T-cell (primary cell): ENCODE data around the gene UBALD1. TPM values are rescaled to one million over a fixed set of nuclear protein-coding genes. Genes with fewer than 3 reads are reported as not detected.
"Not testable (repeated sequence)": the region's sequence is repeated elsewhere in the genome, so short reads cannot be mapped to it uniquely, and the experiment has no call there.

Experiments used
- ATAC-seq, 4 experiments: fragments of 200-7000 bp in 3 of 4; fragments of 150-1000 bp in 1 of 4; cut with Tn5 transposase; replicated peaks in 1 of 4; 1 replicate in 3 of 4; 2 replicates in 1 of 4; pipeline ENCODE4 v1.10.0; 2021; ENCODE audit warnings: moderate library complexity in 3 of 4, mild to moderate bottlenecking in 2 of 4, moderate number of reproducible peaks in 1 of 4
- CTCF ChIA-PET, 2 donors: fragments of 300-600 bp; sonication (Branson Sonifier 250); formaldehyde crosslinking; loops; one replicate each; lab custom pipeline; 2022; ENCODE audit warnings: antibody characterized with exemption in 2 of 2; lab: Charles Lee
- POLR2A ChIA-PET, 2 donors: fragments of 300-600 bp; sonication (Branson Sonifier 250); formaldehyde crosslinking; loops; one replicate each; lab custom pipeline; 2022; ENCODE audit warnings: antibody characterized with exemption in 2 of 2; lab: Charles Lee
- DNase-seq, 35 experiments: peaks; one replicate each; pipeline versions ENCODE4 v3.0.0 to v3.0.0-alpha.2; 2013 to 2023
- H3K27ac ChIP-seq: one replicate; pipeline ENCODE4 v1.5.1; 2013; ENCODE audit warnings: low read length
- H3K27me3 ChIP-seq, 2 experiments: replicated peaks in 1 of 2; 1 replicate in 1 of 2; 2 replicates in 1 of 2; pipeline versions ENCODE4 v1.6.1 to v1.7.0; 2013; ENCODE audit warnings: low read length in 1 of 2, mixed read lengths in 1 of 2; ENCODE audit not compliant: control insufficient read depth in 2 of 2, insufficient read depth in 2 of 2; ENCODE audit errors: extremely low read depth in 1 of 2
- H3K36me3 ChIP-seq, 2 donors: 1 replicate in 1 of 2; 2 replicates in 1 of 2; pipeline versions ENCODE4 v1.6.1 to v1.7.0; 2013; ENCODE audit warnings: low read length in 1 of 2; ENCODE audit not compliant: control insufficient read depth in 2 of 2, insufficient read depth in 1 of 2; ENCODE audit errors: extremely low read depth in 1 of 2
- H3K4me1 ChIP-seq, 2 experiments: 1 replicate in 1 of 2; 2 replicates in 1 of 2; pipeline versions ENCODE4 v1.6.1 to v1.7.0; 2013; ENCODE audit warnings: low read length in 2 of 2, mixed read lengths in 1 of 2; ENCODE audit not compliant: insufficient read depth in 2 of 2, control insufficient read depth in 1 of 2; ENCODE audit errors: extremely low read depth in 1 of 2
- H3K4me3 ChIP-seq, 2 donors: 1 replicate in 1 of 2; 2 replicates in 1 of 2; pipeline versions ENCODE4 v1.5.1 to v1.7.0; 2013; ENCODE audit warnings: mild to moderate bottlenecking in 2 of 2, low read length in 1 of 2, moderate library complexity in 1 of 2; ENCODE audit not compliant: control insufficient read depth in 1 of 2; ENCODE audit errors: extremely low read depth in 1 of 2
- H3K9me3 ChIP-seq: 2 replicates; pipeline ENCODE4 v1.7.0; 2013
- H3K27ac Mint-ChIP-seq, 2 donors: one replicate each; pipeline ENCODE4 v1.8.0; 2020 to 2021; ENCODE audit warnings: mild to moderate bottlenecking in 2 of 2, mixed read lengths in 2 of 2
- H3K27me3 Mint-ChIP-seq, 2 donors: one replicate each; pipeline ENCODE4 v1.8.0; 2021 to 2022; ENCODE audit warnings: mixed read lengths in 2 of 2
- H3K36me3 Mint-ChIP-seq: one replicate; pipeline ENCODE4 v1.8.0; 2021; ENCODE audit warnings: mixed read lengths
- H3K4me1 Mint-ChIP-seq, 3 donors: one replicate each; pipeline ENCODE4 v1.8.0; 2020 to 2022; ENCODE audit warnings: mixed read lengths in 3 of 3, mild to moderate bottlenecking in 1 of 3
- H3K4me3 Mint-ChIP-seq, 3 donors: one replicate each; pipeline ENCODE4 v1.8.0; 2020 to 2022; ENCODE audit warnings: mild to moderate bottlenecking in 3 of 3, mixed read lengths in 3 of 3, moderate library complexity in 3 of 3
- H3K9me3 Mint-ChIP-seq, 3 donors: one replicate each; pipeline ENCODE4 v1.8.0; 2020 to 2022; ENCODE audit warnings: mixed read lengths in 3 of 3
- WGBS: methylation state at CpG from one replicate; pipeline ENCODE4 v1.1.5; 2013; ENCODE audit warnings: missing lambda C conversion rate; ENCODE audit not compliant: insufficient coverage; 5-methylcytosine and 5-hydroxymethylcytosine counted together
- total RNA-seq, 35 experiments: library from RNA in 6 of 35; stranded (reverse) in 6 of 35; fragments of 120-200 nt in 1 of 35; gene quantifications; one replicate each; pipeline versions ENCODE4 v1.2.1 to v1.2.4 and lab custom pipeline; 2013 to 2026

Gene UBALD1
- total RNA-seq, 5 donors from 2014 or later (not counting 1 experiment from before 2014, with no cell fraction given), result 26.0 to 53.1 (median 47.6) TPM

GRCh38 chr16:4573926-4574325, 40.8 kb downstream of the UBALD1 start:
- WGBS, result 75% methylated on average over 1 of the region's 7 CpGs
- H3K4me1 Mint-ChIP-seq, POLR2A ChIA-PET, H3K27ac Mint-ChIP-seq, H3K27ac ChIP-seq, H3K9me3 ChIP-seq, H3K36me3 ChIP-seq, DNase-seq, H3K4me3 ChIP-seq, H3K9me3 Mint-ChIP-seq, H3K4me3 Mint-ChIP-seq, H3K27me3 Mint-ChIP-seq, ATAC-seq, H3K36me3 Mint-ChIP-seq, H3K4me1 ChIP-seq: not testable (repeated sequence)
- CTCF ChIA-PET, result interaction anchor here in 1 of 2 donors (0.5 kb wide), 1 partner anchor 553 kb away, joined by 4 read pairs; no protein-coding TSS in a partner anchor
- peaks cover 0 to 15% of the 10 kb centered on the region in 2 experiments for H3K27me3 ChIP-seq

- H3K27ac Mint-ChIP-seq, result no peak overlapping the region
- no peaks in the 10 kb centered on the region for H3K9me3 Mint-ChIP-seq
- Histone ChIP-seq H3K36me3 (no peaks in the 10 kb centered on the region), H3K9me3 (no peaks in the 10 kb centered on the region), H3K4me1 (peaks cover 0 to 7% of the 10 kb centered on the region in 2 experiments), H3K27ac (no peak overlapping the region), H3K27me3 (peaks cover 0 to 15% of the 10 kb centered on the region in 2 experiments), H3K4me3 (no peak overlapping the region)
- H3K27me3 Mint-ChIP-seq, result no peaks in the 10 kb centered on the region
- DNase-seq (no peak), ATAC-seq (no peak)
- no peaks in the 10 kb centered on the region for H3K4me1 Mint-ChIP-seq
- H3K4me3 Mint-ChIP-seq, result no peak overlapping the region
- 59% methylated on average over 3 of the region's 4 CpGs for WGBS
- POLR2A ChIA-PET, result no interaction called here
- CTCF ChIA-PET, result interaction anchor here in 1 of 2 donors (0.6 kb wide), 1 partner anchor 173 kb away, joined by 3 read pairs; no protein-coding TSS in a partner anchor
- no peaks in the 10 kb centered on the region for H3K36me3 Mint-ChIP-seq
These were observed 42.0 kb downstream of the UBALD1 start for GRCh38 chr16:4572715-4573114.

GRCh38 chr16:4570688-4571321, 43.9 kb downstream of the UBALD1 start:
- WGBS, result 100% methylated on average over 2 of the region's 15 CpGs
- POLR2A ChIA-PET, result no interaction called here

GRCh38 chr16:4570086-4570485, 44.6 kb downstream of the UBALD1 start:
- Mint-ChIP-seq H3K4me1 (peaks cover 0 to 4% (median 4%) of the 10 kb centered on the region in 3 donors), H3K4me3 (no peak overlapping the region), H3K36me3 (no peaks in the 10 kb centered on the region), H3K27ac (no peak overlapping the region), H3K27me3 (no peaks in the 10 kb centered on the region), H3K9me3 (no peaks in the 10 kb centered on the region)
- no peaks in the 10 kb centered on the region for H3K36me3 ChIP-seq
- no peak for DNase-seq
- H3K4me3 ChIP-seq, result no peak overlapping the region
- POLR2A ChIA-PET, result no interaction called here
- peaks cover 0 to 9% of the 10 kb centered on the region in 2 experiments for H3K27me3 ChIP-seq
- ATAC-seq, result no peak
- no peak overlapping the region for H3K27ac ChIP-seq
- no peaks in the 10 kb centered on the region for H3K9me3 ChIP-seq
- CTCF ChIA-PET, result no interaction called here
- H3K4me1 ChIP-seq, result peaks cover 0 to 3% of the 10 kb centered on the region in 2 experiments
- 91% methylated on average over 2 of the region's 6 CpGs for WGBS

More at GRCh38 chr16:4570688-4571321, 43.9 kb downstream of the UBALD1 start:
- Mint-ChIP-seq H3K36me3 (no peaks in the 10 kb centered on the region), H3K4me3 (no peak overlapping the region), H3K27me3 (no peaks in the 10 kb centered on the region), H3K4me1 (peaks cover 0 to 4% (median 4%) of the 10 kb centered on the region in 3 donors), H3K27ac (no peak overlapping the region), H3K9me3 (no peaks in the 10 kb centered on the region)
- no peaks in the 10 kb centered on the region for H3K9me3 ChIP-seq
- CTCF ChIA-PET, result no interaction called here
- H3K27me3 ChIP-seq, result peaks cover 0 to 15% of the 10 kb centered on the region in 2 experiments
- no peak for DNase-seq
- H3K4me1 ChIP-seq, result peaks cover 0 to 7% of the 10 kb centered on the region in 2 experiments
- H3K36me3 ChIP-seq, result no peaks in the 10 kb centered on the region
- no peak overlapping the region for H3K27ac ChIP-seq
- no peak for ATAC-seq
- no peak overlapping the region for H3K4me3 ChIP-seq

GRCh38 chr16:4566144-4566543, 48.5 kb downstream of the UBALD1 start:
- CTCF ChIA-PET, result no interaction called here
- H3K27me3 ChIP-seq, result no peaks in the 10 kb centered on the region
- H3K4me1 Mint-ChIP-seq, result peaks cover 0 to 4% (median 4%) of the 10 kb centered on the region in 3 donors
- H3K4me1 ChIP-seq, result no peaks in the 10 kb centered on the region
- no peak for DNase-seq
- no peak overlapping the region for H3K27ac Mint-ChIP-seq
- no peaks in the 10 kb centered on the region for H3K9me3 ChIP-seq
- no peak for ATAC-seq
- H3K27me3 Mint-ChIP-seq, result no peaks in the 10 kb centered on the region
- WGBS, result no CpG with 5 or more reads among the region's 3 CpGs
- H3K4me3 Mint-ChIP-seq, result no peak overlapping the region
- no peak overlapping the region for H3K27ac ChIP-seq
- H3K4me3 ChIP-seq, result no peak overlapping the region
- H3K9me3 Mint-ChIP-seq, result no peaks in the 10 kb centered on the region
- no peaks in the 10 kb centered on the region for H3K36me3 Mint-ChIP-seq
- POLR2A ChIA-PET, result no interaction called here
- no peaks in the 10 kb centered on the region for H3K36me3 ChIP-seq

GRCh38 chr16:4564661-4565267, 49.9 kb downstream of the UBALD1 start:
- Histone ChIP-seq H3K9me3 (no peaks in the 10 kb centered on the region), H3K36me3 (no peaks in the 10 kb centered on the region), H3K4me1 (no peaks in the 10 kb centered on the region), H3K27me3 (no peaks in the 10 kb centered on the region), H3K27ac (no peak overlapping the region), H3K4me3 (no peak overlapping the region)
- no peak for DNase-seq
- Mint-ChIP-seq H3K27ac (no peak overlapping the region), H3K27me3 (no peaks in the 10 kb centered on the region), H3K4me1 (peaks cover 0 to 4% (median 4%) of the 10 kb centered on the region in 3 donors), H3K36me3 (no peaks in the 10 kb centered on the region), H3K4me3 (no peak overlapping the region), H3K9me3 (no peaks in the 10 kb centered on the region)
- ATAC-seq, result no peak
- ChIA-PET CTCF (interaction anchor here in 1 of 2 donors (0.6 kb wide), 1 partner anchor 32 kb away, joined by 4 read pairs; no protein-coding TSS in a partner anchor), POLR2A (no interaction called here)
- WGBS, result 90% methylated on average over 11 of the region's 18 CpGs
